B cell (primary cell): Measurements from ENCODE around the gene KCNT2. TPM values are rescaled to one million over a fixed set of nuclear protein-coding genes. Genes with fewer than 3 reads are reported as not detected.

ENCODE experiments used
- ATAC-seq: fragments of 200-7000 bp; cut with Tn5 transposase; one replicate; pipeline ENCODE4 v1.10.0; 2021; ENCODE audit warnings: low read depth, mild to moderate bottlenecking, moderate number of reproducible peaks, moderate library complexity
- CTCF ChIA-PET: fragments of 350-600 bp; sonication (Branson Sonifier 250); formaldehyde crosslinking; loops from one replicate; lab custom pipeline; 2021; ENCODE audit warnings: antibody characterized with exemption, inconsistent platforms; lab: Charles Lee
- POLR2A ChIA-PET: fragments of 350-600 bp; sonication (Branson Sonifier 250); formaldehyde crosslinking; loops from one replicate; lab custom pipeline; 2021; ENCODE audit warnings: antibody characterized with exemption; lab: Charles Lee
- DNase-seq: peaks from one replicate; pipeline ENCODE4 v3.0.0; 2013
- H2AFZ ChIP-seq: 2 replicates; pipeline ENCODE4 v1.6.1; 2012; ENCODE audit warnings: mild to moderate bottlenecking, low read depth, low read length; ENCODE audit not compliant: insufficient read depth, poor library complexity, severe bottlenecking
- H3K27ac ChIP-seq, 2 donors: 1 replicate in 1 of 2; 2 replicates in 1 of 2; pipeline ENCODE4 v1.5.1; 2012 to 2013; ENCODE audit warnings: low read length in 2 of 2, mild to moderate bottlenecking in 2 of 2, moderate library complexity in 1 of 2
- H3K27me3 ChIP-seq, 4 experiments: fragments of 200-600 bp in 1 of 4; sonication (generic) in 1 of 4; replicated peaks in 1 of 4; 1 replicate in 2 of 4; 2 replicates in 2 of 4; pipeline versions ENCODE4 v1.6.1 to v1.7.0; 2013 to 2016; ENCODE audit warnings: low read length in 3 of 4, mild to moderate bottlenecking in 2 of 4, mixed read lengths in 1 of 4, moderate library complexity in 1 of 4; ENCODE audit not compliant: insufficient read depth in 4 of 4, control insufficient read depth in 3 of 4; ENCODE audit errors: control extremely low read depth in 1 of 4
- H3K36me3 ChIP-seq, 2 experiments: replicated peaks in 1 of 2; 1 replicate in 1 of 2; 2 replicates in 1 of 2; pipeline versions ENCODE4 v1.6.1 to v1.7.1; 2013; ENCODE audit warnings: low read length in 1 of 2; ENCODE audit not compliant: insufficient read depth in 2 of 2, control insufficient read depth in 1 of 2; ENCODE audit errors: control extremely low read depth in 1 of 2, extremely low read depth in 1 of 2
- H3K4me1 ChIP-seq, 2 donors: fragments of 200-600 bp in 1 of 2; sonication (generic) in 1 of 2; 1 replicate in 1 of 2; 2 replicates in 1 of 2; pipeline versions ENCODE4 v1.5.1 to v1.6.1; 2013 to 2017; ENCODE audit warnings: low read length in 2 of 2; ENCODE audit not compliant: control insufficient read depth in 2 of 2, insufficient read depth in 2 of 2
- H3K4me2 ChIP-seq: replicated peaks from 2 replicates; pipeline ENCODE3; 2012; ENCODE audit warnings: mild to moderate bottlenecking, low read depth, low read length; ENCODE audit not compliant: poor library complexity, severe bottlenecking
- H3K4me3 ChIP-seq, 5 experiments: fragments of 200-600 bp in 1 of 5; sonication (generic) in 1 of 5; 1 replicate in 3 of 5; 2 replicates in 2 of 5; pipeline versions ENCODE4 v1.5.1 to v1.7.0; 2011 to 2016; ENCODE audit warnings: low read length in 4 of 5, mild to moderate bottlenecking in 4 of 5, low read depth in 2 of 5, control low read depth in 1 of 5, moderate library complexity in 1 of 5; ENCODE audit not compliant: insufficient read depth in 1 of 5; ENCODE audit errors: control extremely low read depth in 1 of 5, extremely low read depth in 1 of 5
- H3K79me2 ChIP-seq: fragments of 200-600 bp; sonication (generic); one replicate; pipeline ENCODE4 v1.6.0; 2016; ENCODE audit warnings: low read length; ENCODE audit not compliant: control insufficient read depth, insufficient read depth
- H3K9ac ChIP-seq: fragments of 200-600 bp; sonication (generic); 2 replicates; pipeline ENCODE4 v1.6.1; 2017; ENCODE audit warnings: mild to moderate bottlenecking, low read length, moderate library complexity
- H3K9me3 ChIP-seq, 3 donors: one replicate each; pipeline versions ENCODE4 v1.6.1 to v1.7.1; 2013; ENCODE audit warnings: low read length in 2 of 3; ENCODE audit not compliant: control insufficient read depth in 2 of 3, insufficient read depth in 1 of 3; ENCODE audit errors: control extremely low read depth in 1 of 3
- H4K20me1 ChIP-seq: 2 replicates; pipeline ENCODE4 v1.6.0; 2012; ENCODE audit warnings: mild to moderate bottlenecking, low read length; ENCODE audit not compliant: insufficient read depth, control insufficient read depth, poor library complexity, severe bottlenecking
- H3K27ac Mint-ChIP-seq: one replicate; pipeline ENCODE4 v1.8.0; 2021; ENCODE audit warnings: mixed read lengths
- H3K27me3 Mint-ChIP-seq: one replicate; pipeline ENCODE4 v1.8.0; 2021; ENCODE audit warnings: mixed read lengths
- H3K4me1 Mint-ChIP-seq: one replicate; pipeline ENCODE4 v1.8.0; 2021; ENCODE audit warnings: mixed read lengths
- H3K4me3 Mint-ChIP-seq: one replicate; pipeline ENCODE4 v1.8.0; 2021; ENCODE audit warnings: mixed read lengths
- H3K9me3 Mint-ChIP-seq: one replicate; pipeline ENCODE4 v1.8.0; 2022; ENCODE audit warnings: mixed read lengths; ENCODE audit not compliant: insufficient read depth
- CTCF ChIP-seq: fragments of 200-600 bp; IDR thresholded peaks from one replicate; pipeline ENCODE4 v1.8.0; 2022; ENCODE audit warnings: antibody characterized with exemption, mild to moderate bottlenecking
- EZH2 ChIP-seq: IDR thresholded peaks from 2 replicates; pipeline ENCODE4 v1.6.1; 2012; ENCODE audit warnings: borderline replicate concordance, low read depth, mild to moderate bottlenecking, moderate library complexity, low read length; ENCODE audit not compliant: insufficient read depth, poor library complexity, severe bottlenecking
- WGBS: methylation state at CpG from one replicate; pipeline ENCODE4 v1.1.5; 2013; ENCODE audit warnings: missing lambda C conversion rate; ENCODE audit not compliant: insufficient coverage; 5-methylcytosine and 5-hydroxymethylcytosine counted together
- intact Hi-C: fragments of 100-400 bp; cut with micrococcal nuclease; formaldehyde crosslinking; loops from one replicate; pipeline ENCODE4 v1.10.0; 2022
- polyA plus RNA-seq: library from polyadenylated mRNA; depleted of rRNA; stranded (reverse); fragments of >200 nt; gene quantifications from 2 replicates; pipeline ENCODE4 v1.2.3, GENCODE V29; 2012
- total RNA-seq, 2 donors: library from RNA; stranded (reverse); fragments of 120-200 nt in 1 of 2; gene quantifications; 1 replicate in 1 of 2; 2 replicates in 1 of 2; pipeline versions ENCODE4 v1.2.3 to v1.2.4, GENCODE V29; 2013 to 2022

The KCNT2 gene
- total and polyA plus RNA-seq, 2 donors (not counting 1 experiment from before 2014, with no cell fraction given) = not detected

GRCh38 chr1:196558411-196558810 lies 49.8 kb downstream of the KCNT2 start:
- H3K27ac ChIP-seq = no peak overlapping the region
- H3K36me3 ChIP-seq = no peaks in the 10 kb centered on the region
- no peak for TF ChIP-seq EZH2
- TF ChIP-seq CTCF = no peak
- no peak overlapping the region for H3K27ac Mint-ChIP-seq
- H3K4me2 ChIP-seq = no peak overlapping the region
- H3K9me3 ChIP-seq = peaks cover 0 to under 1% (median 0%) of the 10 kb centered on the region in 3 donors
- no peaks in the 10 kb centered on the region for H4K20me1 ChIP-seq
- ChIA-PET CTCF (no interaction called here), POLR2A (no interaction called here)
- H3K9me3 Mint-ChIP-seq = peaks cover 12% of the 10 kb centered on the region
- H3K79me2 ChIP-seq = no peaks in the 10 kb centered on the region
- no peak overlapping the region for H3K4me3 ChIP-seq
- H3K4me3 Mint-ChIP-seq = no peak overlapping the region
- ATAC-seq (no peak), DNase-seq (no peak)
- no peaks in the 10 kb centered on the region for H3K4me1 ChIP-seq
- H3K4me1 Mint-ChIP-seq = no peaks in the 10 kb centered on the region
- H3K27me3 Mint-ChIP-seq = no peaks in the 10 kb centered on the region
- no peak overlapping the region for H2AFZ ChIP-seq
- intact Hi-C loops = no loop called here
- WGBS = no CpG with 5 or more reads among the region's 2 CpGs
- no peaks in the 10 kb centered on the region for H3K27me3 ChIP-seq
- no peak overlapping the region for H3K9ac ChIP-seq

GRCh38 chr1:196557797-196558196 lies 50.4 kb downstream of the KCNT2 start:
- POLR2A ChIA-PET = no interaction called here
- Histone ChIP-seq H3K27me3 (no peaks in the 10 kb centered on the region), H3K9ac (no peak overlapping the region), H3K4me2 (no peak overlapping the region), H3K36me3 (no peaks in the 10 kb centered on the region), H2AFZ (no peak overlapping the region), H3K4me1 (no peaks in the 10 kb centered on the region), H3K79me2 (no peaks in the 10 kb centered on the region), H3K27ac (no peak overlapping the region), H3K9me3 (no peaks in the 10 kb centered on the region), H3K4me3 (no peak overlapping the region), H4K20me1 (no peaks in the 10 kb centered on the region)
- no peak for DNase-seq
- no peaks in the 10 kb centered on the region for H3K27me3 Mint-ChIP-seq
- WGBS = no CpG with 5 or more reads among the region's 2 CpGs
- no peak overlapping the region for H3K27ac Mint-ChIP-seq
- peaks cover 12% of the 10 kb centered on the region for H3K9me3 Mint-ChIP-seq
- no peak for ATAC-seq
- CTCF ChIA-PET = no interaction called here
- TF ChIP-seq CTCF (no peak), EZH2 (no peak)
- no peak overlapping the region for H3K4me3 Mint-ChIP-seq
- intact Hi-C loops = no loop called here
- no peaks in the 10 kb centered on the region for H3K4me1 Mint-ChIP-seq
